K562 (cell line): ENCODE data around the gene RBMX2. TPM values are rescaled to one million over a fixed set of nuclear protein-coding genes. Genes with fewer than 3 reads are reported as not detected.
"Not testable (repeated sequence)": the region's sequence is repeated elsewhere in the genome, so short reads cannot be mapped to it uniquely, and the experiment has no call there.

ENCODE experiments used
- ATAC-seq: fragments of 200-7000 bp; cut with Tn5 transposase; 3 replicates; pipeline ENCODE4 v1.9.1; 2020; ENCODE audit warnings: moderate library complexity
- BruUV-seq: library from RNA; stranded (reverse); fragments of 400-500 nt; replicated peaks from 2 replicates; lab custom pipeline; 2021; lab: Mats Ljungman, UMichigan
- CTCF ChIA-PET: fragments of 300-600 bp; formaldehyde crosslinking; extraction: SDS; loops from one replicate; lab custom pipeline; 2021; ENCODE audit warnings: low intra/inter-chr PET ratio; lab: Yijun Ruan, JAX
- POLR2A ChIA-PET: fragments of 300-600, 350-650 bp; sonication (Branson Sonifier 250); formaldehyde crosslinking; extraction: SDS; loops from one replicate; lab custom pipeline; 2021; ENCODE audit warnings: antibody characterized with exemption, inconsistent platforms; lab: Yijun Ruan, JAX
- DNase-seq, 4 experiments: peaks; one replicate each; pipeline versions ENCODE4 v3.0.0 to v3.0.0-alpha.2; 2011 to 2018; ENCODE audit warnings: low spot score in 3 of 4, mixed read lengths in 3 of 4; ENCODE audit errors: extremely low read depth in 1 of 4
- FAIRE-seq: peaks from 2 replicates; lab custom pipeline; 2011; peaks lifted over from hg19 to GRCh38; lab: Jason Lieb, UNC
- H2AFZ ChIP-seq: 2 replicates; pipeline ENCODE4 v1.6.0; 2011; ENCODE audit warnings: low read depth, low read length, control low read depth, inconsistent platforms
- H3K27ac ChIP-seq: fragments of 200-600 bp; 3 replicates; pipeline ENCODE4 v1.8.0; 2011; ENCODE audit warnings: low read depth, mild to moderate bottlenecking, control low read depth, inconsistent platforms, low read length, moderate library complexity, mixed read lengths; ENCODE audit errors: extremely low read depth
- H3K27me3 ChIP-seq, 2 experiments: fragments of 300-600 bp in 1 of 2; 2 replicates in 1 of 2; 3 replicates in 1 of 2; pipeline versions ENCODE4 v1.6.0 to v1.8.0; 2011; ENCODE audit warnings: inconsistent platforms in 2 of 2, low read length in 2 of 2, mild to moderate bottlenecking in 1 of 2, mixed read lengths in 1 of 2, moderate library complexity in 1 of 2; ENCODE audit not compliant: control insufficient read depth in 2 of 2, insufficient read depth in 2 of 2
- H3K36me3 ChIP-seq: fragments of 300-600 bp; 3 replicates; pipeline ENCODE4 v1.8.0; 2011; ENCODE audit warnings: mild to moderate bottlenecking, low read length, inconsistent platforms; ENCODE audit not compliant: control insufficient read depth, insufficient read depth
- H3K4me1 ChIP-seq, 2 experiments: fragments of 200-600 bp in 1 of 2; replicated peaks in 1 of 2; 2 replicates in 1 of 2; 3 replicates in 1 of 2; pipeline versions ENCODE4 v1.5.1 to v1.8.0; 2011; ENCODE audit warnings: inconsistent platforms in 2 of 2, low read length in 2 of 2, mild to moderate bottlenecking in 1 of 2, mixed read lengths in 1 of 2, moderate library complexity in 1 of 2; ENCODE audit not compliant: control insufficient read depth in 2 of 2, insufficient read depth in 2 of 2
- H3K4me2 ChIP-seq: 2 replicates; pipeline ENCODE4 v1.6.1; 2011; ENCODE audit warnings: low read length, control low read depth, inconsistent platforms, mixed read lengths; ENCODE audit not compliant: insufficient read depth
- H3K4me3 ChIP-seq: fragments of 200-600 bp; sonication (generic), shearing (Covaris generic); 2 replicates; pipeline ENCODE4 v1.5.1; 2016; ENCODE audit warnings: control low read depth, inconsistent platforms
- H3K79me2 ChIP-seq: fragments of 200-600 bp; 3 replicates; pipeline ENCODE4 v1.8.0; 2011; ENCODE audit warnings: low read length, inconsistent platforms; ENCODE audit not compliant: control insufficient read depth, insufficient read depth
- H3K9ac ChIP-seq, 2 experiments: 2 replicates each; pipeline versions ENCODE4 v1.6.0 to v1.6.1; 2011; ENCODE audit warnings: low read depth in 2 of 2, low read length in 2 of 2, control low read depth in 1 of 2, inconsistent platforms in 1 of 2, mild to moderate bottlenecking in 1 of 2, mixed read lengths in 1 of 2; ENCODE audit not compliant: insufficient read depth in 1 of 2
- H3K9me1 ChIP-seq: one replicate; pipeline ENCODE4 v1.6.0; 2011; ENCODE audit warnings: inconsistent platforms, mild to moderate bottlenecking, low read length, moderate library complexity; ENCODE audit not compliant: control insufficient read depth, insufficient read depth
- H3K9me3 ChIP-seq: replicated peaks from 2 replicates; pipeline ENCODE4 v1.5.1; 2011; ENCODE audit warnings: low read depth, low read length, inconsistent platforms; ENCODE audit not compliant: control insufficient read depth, insufficient read depth
- H4K20me1 ChIP-seq: replicated peaks from 2 replicates; pipeline ENCODE4 v1.6.1; 2011; ENCODE audit warnings: low read length, inconsistent platforms, mixed read lengths; ENCODE audit not compliant: control insufficient read depth, insufficient read depth
- DACH1 ChIP-seq: fragments of 450-650 bp; IDR thresholded peaks from 2 replicates; pipeline ENCODE4 v1.6.1; 2018; ENCODE audit not compliant: partially characterized antibody
- SNIP1 ChIP-seq: fragments of 450-650 bp; IDR thresholded peaks from 2 replicates; pipeline ENCODE4 v1.7.1; 2017; ENCODE audit warnings: low read depth, mild to moderate bottlenecking
- ZNF146 ChIP-seq: IDR thresholded peaks from one replicate; pipeline ENCODE4 v1.6.1; 2018; ENCODE audit warnings: missing compliant biosample characterization; ENCODE audit not compliant: unreplicated experiment
- WGBS: fragments of 100-300 bp; shearing (Covaris generic); methylation state at CpG from one replicate; pipeline ENCODE4 v1.1.6; 2016; ENCODE audit warnings: low coverage, mixed read lengths; ENCODE audit not compliant: insufficient coverage; ENCODE audit errors: missing lambda C conversion rate; 5-methylcytosine and 5-hydroxymethylcytosine counted together
- in situ Hi-C: fragments of 300-500 bp; cut with MboI; formaldehyde crosslinking; loops from 4 replicates; pipeline ENCODE4 v1.15.0; 2018; ENCODE audit warnings: inconsistent platforms, mixed read lengths
- intact Hi-C: fragments of 100-400 bp; cut with micrococcal nuclease; formaldehyde crosslinking; loops from 2 replicates; pipeline ENCODE4 v1.14.2; 2022
- polyA plus RNA-seq, 8 experiments: library from polyadenylated mRNA; depleted of rRNA in 4 of 8; stranded (reverse) in 5 of 8; unstranded in 3 of 8; fragments of >200 nt; fragmentation: Nextera tagmentation in 2 of 8; fragmentation: Illumina TruSeq in 1 of 8; extraction: Ambion mirVana in 2 of 8; extraction: Trizol in 1 of 8; gene quantifications; 2 replicates each; pipeline versions ENCODE4 v1.2.1 to v1.2.3, GENCODE V29; 2011 to 2014; ENCODE audit warnings: inconsistent platforms in 1 of 8, missing spikeins in 1 of 8
- total RNA-seq, 7 experiments: library from RNA; depleted of rRNA in 6 of 7; stranded (reverse); fragments of >200 nt in 6 of 7; fragmentation: Illumina TruSeq in 2 of 7; extraction: Trizol in 2 of 7; gene quantifications; 2 replicates each; pipeline versions ENCODE4 v1.2.1 to v1.2.3, GENCODE V29; 2011 to 2021; ENCODE audit warnings: low replicate concordance in 1 of 7

Gene RBMX2
- total and polyA plus RNA-seq, 9 of the 15 experiments (the other 6 are each of a cell fraction or from before 2014, with no cell fraction given), result 27.2 to 62.5 (median 54.1) TPM

DNA sequence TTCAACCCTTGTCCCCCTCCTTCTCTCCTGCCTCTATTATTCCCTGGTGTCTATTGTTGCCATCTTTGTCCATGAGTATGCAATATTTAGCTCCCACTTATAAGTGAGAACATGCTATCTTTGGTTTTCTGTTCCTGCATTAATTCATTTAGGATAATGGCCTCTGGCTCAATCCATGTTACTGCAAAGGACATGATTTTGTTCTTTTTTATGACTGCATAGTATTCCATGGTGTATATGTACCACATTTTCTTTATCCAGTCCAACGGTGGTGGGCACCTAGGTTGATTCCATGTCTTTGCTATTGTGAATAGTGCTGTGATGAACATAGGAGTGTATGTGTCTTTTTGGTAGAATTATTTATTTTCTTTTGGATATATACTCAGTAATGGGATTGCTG, 49.7 kb upstream of the RBMX2 start:
- ATAC-seq, in situ Hi-C loops, H3K36me3 ChIP-seq, H3K27ac ChIP-seq, H3K9me1 ChIP-seq, DNase-seq, H4K20me1 ChIP-seq, H3K27me3 ChIP-seq, H3K79me2 ChIP-seq, H3K9me3 ChIP-seq, H3K4me1 ChIP-seq, CTCF ChIA-PET, BruUV-seq, H3K4me3 ChIP-seq, H2AFZ ChIP-seq, POLR2A ChIA-PET, H3K9ac ChIP-seq, FAIRE-seq, H3K4me2 ChIP-seq, intact Hi-C loops: not testable (repeated sequence)
- 0% methylated on average over 1 of the region's 1 CpG for WGBS
- TF ChIP-seq ZNF146 (CRISPR knock-in tag), result peak; percentile 64

DNA sequence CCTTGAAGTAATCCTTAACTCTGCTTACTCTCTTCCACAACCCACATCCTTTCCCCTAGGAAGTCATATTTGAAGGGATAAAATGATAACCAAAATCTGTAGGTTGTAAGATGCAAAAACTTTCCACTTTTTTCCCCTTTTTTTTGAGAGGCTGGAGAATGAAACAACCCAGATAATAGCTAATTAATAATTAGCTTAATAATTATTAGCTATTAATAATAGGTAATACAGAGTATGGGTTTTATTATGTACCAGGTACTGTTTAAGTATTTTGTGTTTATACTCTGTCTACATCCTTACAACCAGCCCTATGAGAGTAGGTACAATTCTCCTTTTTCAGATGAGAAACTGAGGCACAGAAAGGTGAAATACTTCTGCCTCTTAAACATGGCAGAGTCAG, 25.7 kb upstream of the RBMX2 start:
- no peaks in the 10 kb centered on the region for H3K79me2 ChIP-seq
- H3K4me2 ChIP-seq, result no peak overlapping the region
- no peaks in the 10 kb centered on the region for H3K36me3 ChIP-seq
- CTCF ChIA-PET, result no interaction called here
- TF ChIP-seq DACH1 (peak; percentile 97), SNIP1 (no peak)
- BruUV-seq, result no TSS peak
- H3K4me1 ChIP-seq, result no peaks in the 10 kb centered on the region
- H3K9me3 ChIP-seq, result no peaks in the 10 kb centered on the region
- no peaks in the 10 kb centered on the region for H3K9me1 ChIP-seq
- in situ Hi-C loops, result no loop called here
- no peak overlapping the region for H2AFZ ChIP-seq
- POLR2A ChIA-PET, result interaction anchor here (0.6 kb wide), 1 partner anchor 10 kb away, joined by 3 read pairs; no protein-coding TSS in a partner anchor
- H3K27me3 ChIP-seq, result no peaks in the 10 kb centered on the region
- no peak overlapping the region for H3K27ac ChIP-seq
- no peak for FAIRE-seq
- DNase-seq, result no peak
- no peaks in the 10 kb centered on the region for H4K20me1 ChIP-seq
- no peak overlapping the region for H3K4me3 ChIP-seq
- no peak overlapping the region for H3K9ac ChIP-seq
- no peak for ATAC-seq
- intact Hi-C loops, result no loop called here
